Fibroblast of villous mesenchyme (primary cell): ENCODE data around the gene CYP2R1. TPM values are rescaled to one million over a fixed set of nuclear protein-coding genes. Genes with fewer than 3 reads are reported as not detected.
A peak's percentile ranks its signal among the peaks of the same experiment; 100 is the strongest.

Source experiments
- DNase-seq: peaks from one replicate; pipeline ENCODE4 v3.0.0-alpha.2; 2010; ENCODE audit warnings: low read depth
- H3K4me3 ChIP-seq: 2 replicates; pipeline ENCODE4 v1.5.1; 2011; ENCODE audit warnings: low read depth, mild to moderate bottlenecking, low read length
- total RNA-seq: library from RNA; depleted of rRNA; stranded (reverse); fragments of >200 nt; gene quantifications from 2 replicates; pipeline ENCODE4 v1.2.3, GENCODE V29; 2012
- TF ChIP-seq, protein P1 (sequence below): IDR thresholded peaks from 2 replicates; pipeline ENCODE4 v1.5.1; 2012; ENCODE audit warnings: low read depth, mild to moderate bottlenecking, low read length; ENCODE audit not compliant: insufficient read depth

CYP2R1 gene
- total RNA-seq, 1 donor: 6.9 TPM

DNA sequence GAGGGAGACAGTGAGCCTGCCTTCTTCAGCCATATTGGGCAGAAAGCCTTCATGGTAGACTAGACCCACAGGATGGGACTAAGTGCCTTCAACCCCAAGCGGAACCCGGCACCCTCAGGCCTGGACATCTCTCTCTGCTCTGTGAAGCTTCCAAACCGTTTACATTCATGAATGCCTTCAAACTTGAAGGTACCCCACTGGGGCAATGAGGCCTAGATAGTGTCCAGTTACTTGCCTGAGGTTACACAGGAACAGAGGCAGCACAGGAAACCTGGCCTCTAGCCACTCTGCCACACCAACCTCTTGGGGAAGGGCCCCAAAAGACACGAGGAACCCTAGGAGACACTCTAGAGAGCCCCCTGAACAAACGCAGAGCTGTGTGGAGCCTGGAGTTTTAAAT lies 14.5 kb upstream of the CYP2R1 start:
- no peak overlapping the region for H3K4me3 ChIP-seq
- TF ChIP-seq, protein P1, sequence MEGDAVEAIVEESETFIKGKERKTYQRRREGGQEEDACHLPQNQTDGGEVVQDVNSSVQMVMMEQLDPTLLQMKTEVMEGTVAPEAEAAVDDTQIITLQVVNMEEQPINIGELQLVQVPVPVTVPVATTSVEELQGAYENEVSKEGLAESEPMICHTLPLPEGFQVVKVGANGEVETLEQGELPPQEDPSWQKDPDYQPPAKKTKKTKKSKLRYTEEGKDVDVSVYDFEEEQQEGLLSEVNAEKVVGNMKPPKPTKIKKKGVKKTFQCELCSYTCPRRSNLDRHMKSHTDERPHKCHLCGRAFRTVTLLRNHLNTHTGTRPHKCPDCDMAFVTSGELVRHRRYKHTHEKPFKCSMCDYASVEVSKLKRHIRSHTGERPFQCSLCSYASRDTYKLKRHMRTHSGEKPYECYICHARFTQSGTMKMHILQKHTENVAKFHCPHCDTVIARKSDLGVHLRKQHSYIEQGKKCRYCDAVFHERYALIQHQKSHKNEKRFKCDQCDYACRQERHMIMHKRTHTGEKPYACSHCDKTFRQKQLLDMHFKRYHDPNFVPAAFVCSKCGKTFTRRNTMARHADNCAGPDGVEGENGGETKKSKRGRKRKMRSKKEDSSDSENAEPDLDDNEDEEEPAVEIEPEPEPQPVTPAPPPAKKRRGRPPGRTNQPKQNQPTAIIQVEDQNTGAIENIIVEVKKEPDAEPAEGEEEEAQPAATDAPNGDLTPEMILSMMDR: no peak
- DNase-seq: no peak

DNA sequence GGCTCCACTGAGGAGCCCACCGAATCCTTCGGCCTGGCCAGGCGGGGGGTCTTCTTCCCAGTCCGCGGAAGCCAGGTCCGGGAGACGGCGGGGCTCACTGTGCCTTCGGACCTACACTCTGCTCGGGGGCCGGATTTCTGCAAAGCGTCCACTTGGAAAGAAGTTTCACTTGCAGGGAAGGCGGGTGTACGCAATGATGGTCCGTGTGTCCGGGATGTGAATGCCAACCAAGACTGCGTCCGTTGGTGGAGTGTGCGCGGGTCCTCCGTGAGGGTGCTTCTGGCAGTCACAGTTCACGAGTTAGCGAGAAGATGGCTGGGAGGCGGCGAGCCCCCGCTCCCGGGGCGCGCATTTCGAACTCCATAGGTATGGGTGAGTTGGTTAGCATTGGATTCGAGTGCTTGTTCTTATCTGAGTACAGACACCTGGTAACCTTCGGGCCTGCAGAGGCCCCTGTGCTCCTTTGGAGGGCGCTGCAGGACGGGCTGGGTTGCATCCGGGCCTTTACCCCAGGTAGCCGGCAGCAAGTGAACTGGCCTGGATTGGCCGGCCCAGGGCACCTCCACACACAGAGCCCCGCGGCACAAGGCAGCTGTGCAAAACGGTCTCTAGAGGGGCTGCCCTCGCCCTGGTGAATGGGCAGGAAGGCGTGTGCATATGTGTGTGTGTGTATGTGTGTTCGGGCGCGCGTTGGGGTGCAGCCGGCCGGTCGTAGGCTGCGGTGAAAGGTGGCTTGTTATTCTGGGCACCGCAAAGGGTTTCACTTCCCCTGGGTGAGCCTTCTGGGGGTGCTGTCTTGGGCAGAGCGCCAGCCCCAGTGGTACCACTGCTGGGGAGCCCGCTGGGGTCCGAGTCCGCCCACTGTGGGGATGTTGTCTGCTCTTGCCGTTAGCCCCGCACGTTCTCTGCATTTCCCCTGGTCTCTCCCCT lies 13.3 kb upstream of the CYP2R1 start:
- DNase-seq: peak; percentile 33
- peak overlapping the region; percentile 59 for H3K4me3 ChIP-seq
- TF ChIP-seq, protein P1: no peak

GRCh38 chr11:14904745-14905103 lies 12.7 kb upstream of the CYP2R1 start:
- TF ChIP-seq, protein P1: peak; percentile 88
- H3K4me3 ChIP-seq: peak overlapping the region; percentile 59
- DNase-seq: peak; percentile 55

- DNase-seq: peak; percentile 27
- H3K4me3 ChIP-seq: no peak overlapping the region
- TF ChIP-seq, protein P1: no peak
These were observed 10.8 kb upstream of the CYP2R1 start for GRCh38 chr11:14902650-14903350.

- H3K4me3 ChIP-seq: no peak overlapping the region
- TF ChIP-seq, protein P1: no peak
- no peak for DNase-seq
These were observed 6.9 kb upstream of the CYP2R1 start for GRCh38 chr11:14898906-14899305.

- no peak for DNase-seq
- H3K4me3 ChIP-seq: no peak overlapping the region
- TF ChIP-seq, protein P1: no peak
These were observed 6.3 kb upstream of the CYP2R1 start for GRCh38 chr11:14898355-14898754.
